Astrocyte (in vitro differentiated cells and primary cell): ENCODE data around the gene KCNN4.

Experiments
- EZH2 ChIP-seq: IDR thresholded peaks from 2 replicates; pipeline ENCODE4 v1.6.1; 2012; ENCODE audit warnings: mild to moderate bottlenecking, low read length, inconsistent platforms; ENCODE audit not compliant: insufficient read depth
- TF ChIP-seq, protein P1 (sequence below): IDR thresholded peaks from 2 replicates; pipeline ENCODE4 v1.5.1; 2011; ENCODE audit warnings: low read depth, mild to moderate bottlenecking, inconsistent platforms, low read length, moderate library complexity; ENCODE audit not compliant: insufficient read depth

DNA sequence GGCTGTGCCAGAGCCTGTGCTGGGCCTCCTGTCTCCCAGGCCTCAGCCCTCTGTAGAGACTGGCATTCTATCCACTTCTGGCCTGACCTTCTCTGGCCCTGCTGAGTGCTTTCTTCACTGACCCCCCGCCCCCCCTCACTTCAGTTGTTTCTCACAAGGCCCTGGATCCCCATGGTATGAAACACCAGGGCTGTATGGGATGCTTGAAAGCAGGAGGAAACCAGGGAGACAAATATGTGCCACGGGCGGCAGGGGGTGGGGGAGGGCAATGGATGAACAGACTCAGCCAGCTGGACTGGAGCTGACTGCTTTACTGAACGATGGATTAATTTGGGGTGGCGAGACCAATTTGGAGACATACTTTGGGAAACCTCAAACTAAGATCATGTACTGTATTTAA is 50.9 kb downstream of the KCNN4 start:
- TF ChIP-seq, protein P1, sequence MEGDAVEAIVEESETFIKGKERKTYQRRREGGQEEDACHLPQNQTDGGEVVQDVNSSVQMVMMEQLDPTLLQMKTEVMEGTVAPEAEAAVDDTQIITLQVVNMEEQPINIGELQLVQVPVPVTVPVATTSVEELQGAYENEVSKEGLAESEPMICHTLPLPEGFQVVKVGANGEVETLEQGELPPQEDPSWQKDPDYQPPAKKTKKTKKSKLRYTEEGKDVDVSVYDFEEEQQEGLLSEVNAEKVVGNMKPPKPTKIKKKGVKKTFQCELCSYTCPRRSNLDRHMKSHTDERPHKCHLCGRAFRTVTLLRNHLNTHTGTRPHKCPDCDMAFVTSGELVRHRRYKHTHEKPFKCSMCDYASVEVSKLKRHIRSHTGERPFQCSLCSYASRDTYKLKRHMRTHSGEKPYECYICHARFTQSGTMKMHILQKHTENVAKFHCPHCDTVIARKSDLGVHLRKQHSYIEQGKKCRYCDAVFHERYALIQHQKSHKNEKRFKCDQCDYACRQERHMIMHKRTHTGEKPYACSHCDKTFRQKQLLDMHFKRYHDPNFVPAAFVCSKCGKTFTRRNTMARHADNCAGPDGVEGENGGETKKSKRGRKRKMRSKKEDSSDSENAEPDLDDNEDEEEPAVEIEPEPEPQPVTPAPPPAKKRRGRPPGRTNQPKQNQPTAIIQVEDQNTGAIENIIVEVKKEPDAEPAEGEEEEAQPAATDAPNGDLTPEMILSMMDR, result no peak
- no peak for TF ChIP-seq EZH2
